H1 (cell line): Measurements from ENCODE around the gene SNX30.

Experiments
- BCL11A ChIP-seq, 2 experiments: IDR thresholded peaks; one replicate each; pipeline ENCODE4 v1.6.1; 2011; ENCODE audit warnings: low read depth in 2 of 2, low read length in 2 of 2, mild to moderate bottlenecking in 2 of 2
- CTCF ChIP-seq, 3 experiments: IDR thresholded peaks; 1 replicate in 2 of 3; 2 replicates in 1 of 3; pipeline versions ENCODE4 v1.5.1 to v1.6.1; 2011; ENCODE audit warnings: low read length in 3 of 3, mild to moderate bottlenecking in 3 of 3, inconsistent platforms in 2 of 3, low read depth in 1 of 3, moderate library complexity in 1 of 3; ENCODE audit not compliant: insufficient read depth in 1 of 3; ENCODE audit errors: control extremely low read depth in 1 of 3
- MAX ChIP-seq: IDR thresholded peaks from 2 replicates; pipeline ENCODE4 v1.6.1; 2012; ENCODE audit warnings: inconsistent platforms
- SP2 ChIP-seq: IDR thresholded peaks from 2 replicates; pipeline ENCODE4 v1.6.1; 2012; ENCODE audit warnings: mild to moderate bottlenecking, low read length, inconsistent platforms
- TAF7 ChIP-seq: optimal IDR thresholded peaks from 2 replicates; pipeline ENCODE3; 2011; ENCODE audit warnings: low read depth, mild to moderate bottlenecking, inconsistent platforms, low read length, moderate library complexity, borderline replicate concordance
- YY1 ChIP-seq: IDR thresholded peaks from 2 replicates; pipeline ENCODE4 v1.6.1; 2011; ENCODE audit warnings: low read depth, mild to moderate bottlenecking, low read length

GRCh38 chr9:112762726-112763518, 12.4 kb downstream of the SNX30 start:
- TF ChIP-seq CTCF (IDR thresholded peaks at IDR 0.05; ENCODE audit: control extremely low read depth in 1 of 3, insufficient read depth in 1 of 3, low read depth in 1 of 3, low read length in 3 of 3) (no peak), MAX (no peak), YY1 (no peak), TAF7 (no peak), SP2 (no peak), BCL11A (IDR thresholded peaks at IDR 0.05; ENCODE audit: low read depth in 2 of 2, low read length in 2 of 2) (no peak)
